ENCODE data around the gene KRTAP16-1.
"Not testable (repeated sequence)": the region's sequence is repeated elsewhere in the genome, so short reads cannot be mapped to it uniquely, and the experiment has no call there.

The KRTAP16-1 gene

GRCh38 chr17:41301916-41302901, 6.9 kb downstream of the KRTAP16-1 start, which contains the start of gene KRTAP29-1:
TSS of gene KRTAP29-1 (minus strand) at chr17:41302851. CDS start at chr17:41302851, 0 bp downstream.
- no peak for DNase-seq

DNA sequence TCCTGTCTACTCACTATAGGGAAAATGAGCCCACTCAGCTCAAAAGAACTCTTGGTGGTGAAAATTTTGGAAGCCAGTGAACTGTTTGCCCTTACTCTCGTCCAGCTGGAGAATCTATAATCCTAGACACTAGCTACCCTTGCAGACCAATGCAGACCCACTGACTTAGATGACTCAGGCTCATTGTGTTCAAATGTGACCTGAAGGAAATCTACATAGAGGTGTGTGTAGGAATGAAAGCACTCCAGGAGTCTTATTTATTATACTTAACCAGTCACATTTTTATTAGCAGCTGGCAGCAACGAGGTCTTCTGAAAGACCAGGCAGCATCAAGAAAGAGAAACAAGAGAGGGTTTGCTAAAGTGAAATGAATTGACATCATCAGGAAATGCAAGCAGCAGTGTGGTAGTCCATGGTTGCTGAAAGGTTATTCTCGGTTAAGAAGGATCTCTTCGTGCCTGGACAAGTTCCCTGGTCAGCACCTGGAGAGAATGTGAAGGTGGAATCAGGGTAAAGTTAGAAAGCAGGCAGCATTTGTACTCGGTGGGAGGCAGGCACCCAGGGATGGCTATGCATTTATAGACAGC, 7.8 kb downstream of the KRTAP16-1 start:
- no peak for DNase-seq

DNA sequence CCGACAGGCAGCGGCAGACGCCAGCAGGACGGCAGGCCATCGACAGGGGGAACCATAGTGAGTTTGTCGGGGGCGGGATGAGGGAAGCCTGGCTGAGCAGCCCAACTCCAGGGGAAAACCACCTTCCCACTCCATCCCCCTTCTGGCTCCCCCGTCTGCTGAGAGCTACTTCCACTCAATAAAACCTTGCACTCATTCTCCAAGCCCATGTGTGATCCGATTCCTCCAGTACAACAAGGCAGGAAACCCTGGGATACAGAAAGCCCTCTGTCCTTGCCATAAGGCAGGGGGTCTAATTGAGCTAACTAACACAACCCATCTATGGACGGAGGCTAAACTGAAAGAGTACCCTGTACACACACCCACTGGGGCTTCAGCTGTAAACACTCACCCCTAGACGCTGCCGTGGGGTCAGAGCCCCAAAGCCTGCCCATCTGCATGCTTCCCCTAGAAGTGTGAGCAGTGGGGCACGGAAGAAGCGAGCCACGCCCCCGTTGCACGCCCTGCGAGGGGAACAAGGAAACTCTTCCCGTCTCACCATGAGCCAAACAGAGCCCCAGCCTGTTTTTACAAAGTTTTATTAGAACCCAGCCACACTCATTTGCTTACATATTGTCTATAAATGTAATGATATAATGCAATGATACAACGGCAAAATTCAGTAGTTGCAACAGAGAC, 10.5 kb downstream of the KRTAP16-1 start:
- DNase-seq: no peak

GRCh38 chr17:41296846-41297245, 12.3 kb downstream of the KRTAP16-1 start:
- no peak for DNase-seq

DNA sequence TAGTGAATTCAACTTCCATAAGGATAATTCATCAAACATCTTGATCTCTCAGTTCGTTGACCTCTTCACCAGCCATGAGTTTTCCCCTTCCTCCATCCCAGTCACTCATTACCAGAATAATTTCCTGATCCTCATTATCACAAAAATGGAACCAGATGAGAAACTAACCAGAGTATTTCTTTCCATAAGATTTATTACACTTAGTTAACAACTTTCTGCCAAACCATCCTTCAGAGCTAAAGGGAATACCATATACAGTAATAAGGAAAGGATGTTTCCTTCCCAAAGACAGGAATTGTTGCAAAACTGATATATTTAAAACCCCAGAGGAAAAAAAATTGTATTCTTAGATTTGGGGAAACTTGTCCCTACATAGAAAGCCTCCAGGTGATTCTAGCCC, 15.1 kb downstream of the KRTAP16-1 start:
- DNase-seq: no peak

GRCh38 chr17:41287050-41287449, 22.1 kb downstream of the KRTAP16-1 start:
- no peak for DNase-seq

DNA sequence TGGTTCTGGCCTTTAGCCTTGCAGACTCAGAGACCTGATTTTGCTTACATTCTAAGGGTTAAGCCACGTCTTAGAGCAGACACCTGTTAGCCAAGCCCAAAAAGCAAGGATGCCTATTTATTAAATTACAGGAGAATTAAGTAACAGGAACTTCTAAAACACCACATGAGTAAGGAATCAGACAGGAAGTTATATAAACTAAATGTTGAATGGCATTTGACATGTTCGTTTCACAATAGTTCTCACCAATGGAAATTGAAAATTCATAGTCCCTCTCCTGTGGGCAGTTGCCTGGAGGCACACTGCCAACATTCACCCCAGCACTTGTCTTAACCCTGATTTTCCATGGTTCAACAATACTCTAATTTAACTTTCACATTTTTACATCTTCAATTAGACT, 24.6 kb downstream of the KRTAP16-1 start:
- DNase-seq: no peak

DNA sequence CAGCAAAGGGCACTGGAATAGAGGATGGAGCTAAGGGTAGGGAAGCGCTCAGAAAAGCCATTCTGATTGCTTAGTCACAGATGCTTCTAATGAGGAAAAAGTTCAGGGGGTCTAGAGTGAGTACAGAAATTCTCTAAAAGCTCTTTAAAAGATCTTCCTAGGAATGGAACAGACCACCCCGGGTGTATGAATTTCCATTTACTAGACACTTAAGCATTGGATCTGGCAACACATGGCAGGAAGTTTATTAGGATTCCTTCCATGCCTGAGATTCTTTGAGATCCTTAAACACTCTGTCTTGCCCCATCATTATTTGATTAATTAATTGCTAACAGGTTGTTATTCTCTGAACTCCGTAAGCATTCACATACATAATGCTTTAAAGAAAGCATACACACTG, 25.1 kb downstream of the KRTAP16-1 start:
- DNase-seq: no peak

- no peak for DNase-seq
Measured at GRCh38 chr17:41278176-41278955, 30.7 kb downstream of the KRTAP16-1 start.

DNA sequence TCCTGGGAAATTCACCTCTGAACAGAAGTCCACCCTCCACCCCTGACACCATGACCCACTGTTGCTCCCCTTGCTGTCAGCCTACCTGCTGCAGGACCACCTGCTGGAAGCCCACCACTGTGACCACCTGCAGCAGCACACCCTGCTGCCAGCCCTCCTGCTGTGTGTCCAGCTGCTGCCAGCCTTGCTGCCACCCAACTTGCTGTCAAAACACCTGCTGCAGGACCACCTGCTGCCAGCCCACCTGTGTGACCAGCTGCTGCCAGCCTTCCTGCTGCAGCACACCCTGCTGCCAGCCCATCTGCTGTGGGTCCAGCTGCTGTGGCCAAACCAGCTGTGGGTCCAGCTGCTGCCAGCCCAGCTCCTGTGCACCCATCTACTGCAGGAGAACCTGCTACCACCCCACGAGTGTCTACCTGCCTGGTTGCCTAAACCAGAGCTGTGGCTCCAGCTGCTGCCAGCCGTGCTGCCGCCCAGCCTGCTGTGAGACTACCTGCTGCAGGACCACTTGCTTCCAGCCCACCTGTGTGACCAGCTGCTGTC, 33.4 kb downstream of the KRTAP16-1 start, which contains the start of gene KRTAP9-7:
Gene KRTAP9-7, plus strand, starts transcription at position 51 of the 543 bp plus-strand sequence. Its CDS starts 0 bp downstream, at position 51.
- not testable (repeated sequence) for DNase-seq

DNA sequence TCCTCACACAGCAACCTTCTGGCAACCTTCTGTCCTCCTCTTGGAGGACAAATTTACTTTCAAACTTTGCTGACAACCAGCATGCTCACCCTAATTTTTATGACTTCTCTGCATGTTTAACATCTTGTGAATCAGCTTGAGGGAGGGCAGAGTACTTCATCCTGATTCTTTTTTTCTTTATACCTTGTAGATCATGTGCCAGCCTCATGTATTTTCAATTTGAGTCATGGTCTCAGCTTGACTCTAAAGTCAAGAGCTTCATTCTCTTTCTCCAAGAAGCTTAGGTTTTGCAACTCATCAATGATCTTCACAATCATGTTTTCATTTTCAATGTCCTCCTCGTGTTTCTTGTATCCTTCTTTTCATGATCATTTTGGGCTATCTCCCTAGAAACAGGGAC, 37.3 kb downstream of the KRTAP16-1 start:
- no peak for DNase-seq

DNA sequence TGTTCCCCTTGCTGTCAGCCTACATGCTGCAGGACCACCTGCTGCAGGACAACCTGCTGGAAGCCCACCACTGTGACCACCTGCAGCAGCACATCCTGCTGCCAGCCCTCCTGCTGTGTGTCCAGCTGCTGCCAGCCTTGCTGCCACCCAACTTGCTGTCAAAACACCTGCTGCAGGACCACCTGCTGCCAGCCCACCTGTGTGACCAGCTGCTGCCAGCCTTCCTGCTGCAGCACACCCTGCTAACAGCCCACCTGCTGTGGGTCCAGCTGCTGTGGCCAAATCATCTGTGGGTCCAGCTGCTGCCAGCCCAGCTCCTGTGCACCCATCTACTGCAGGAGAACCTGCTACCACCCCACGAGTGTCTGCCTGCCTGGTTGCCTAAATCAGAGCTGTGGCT, 37.8 kb downstream of the KRTAP16-1 start:
- not testable (repeated sequence) for DNase-seq

GRCh38 chr17:41267711-41268110, 41.4 kb downstream of the KRTAP16-1 start:
- no peak for DNase-seq

- no peak for DNase-seq
Measured at GRCh38 chr17:41265078-41265477, 44.0 kb downstream of the KRTAP16-1 start, which contains the start of gene KRTAP9-6. TSS of gene KRTAP9-6 (plus strand) at chr17:41265378. CDS start at chr17:41265378, 0 bp downstream.

DNA sequence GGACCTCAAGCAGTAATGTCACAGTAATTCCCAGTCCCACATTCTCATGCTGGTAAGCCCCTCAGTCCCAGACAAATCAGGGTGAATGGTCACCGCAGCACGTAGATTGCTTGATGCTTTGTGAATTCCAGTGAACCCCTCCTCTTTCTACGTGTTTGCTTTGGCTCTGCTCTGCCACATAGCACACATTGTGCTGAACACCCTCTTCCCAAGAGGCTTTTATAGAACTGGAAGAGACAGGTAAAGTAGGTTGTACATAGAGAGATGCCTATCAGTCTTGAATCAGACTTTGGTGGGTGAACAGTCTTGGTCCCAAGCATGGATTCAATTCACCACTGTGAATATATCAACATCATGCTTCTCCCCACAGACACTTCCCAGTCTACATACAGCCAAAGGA, 44.5 kb downstream of the KRTAP16-1 start:
- no peak for DNase-seq

DNA sequence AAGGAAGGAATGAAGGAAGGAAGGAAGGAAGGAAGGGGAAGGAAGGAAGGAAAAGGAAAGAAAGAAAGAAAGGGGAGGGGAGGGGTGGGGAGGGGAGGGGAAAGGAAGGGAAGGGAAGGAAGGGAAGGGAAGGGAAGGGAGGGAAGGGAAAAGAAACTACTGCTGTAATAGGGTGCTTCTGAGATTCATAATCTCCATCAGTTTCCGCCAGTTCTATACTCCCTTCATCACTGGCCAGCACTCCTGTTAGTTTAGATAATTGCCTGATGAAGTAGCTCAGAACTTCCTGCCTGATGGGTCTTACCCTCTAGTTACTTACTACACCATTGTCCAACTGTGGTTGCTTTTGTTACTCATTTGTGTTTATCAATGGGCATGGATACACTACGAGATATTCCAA, 45.9 kb downstream of the KRTAP16-1 start:
- DNase-seq: no peak

GRCh38 chr17:41258406-41258805, 50.7 kb downstream of the KRTAP16-1 start:
- DNase-seq: no peak
